Central memory CD8-positive, alpha-beta T cell (primary cell): ENCODE measurements around the gene CTNND2.

Source experiments
- ATAC-seq: fragments of 150-1000 bp; cut with Tn5 transposase; replicated peaks from 2 replicates; pipeline ENCODE4 v1.10.0; 2022; ENCODE audit warnings: mild to moderate bottlenecking, moderate FRiP score, moderate number of reproducible peaks; ENCODE audit not compliant: poor library complexity, severe bottlenecking; ENCODE audit errors: extremely low read depth
- DNase-seq, 2 donors: peaks; one replicate each; pipeline ENCODE4 v3.0.0; 2021; ENCODE audit warnings: low spot score in 2 of 2
- H3K27ac Mint-ChIP-seq: one replicate; pipeline ENCODE4 v1.8.0; 2022; ENCODE audit warnings: low read depth, mild to moderate bottlenecking, moderate library complexity, mixed read lengths
- H3K27me3 Mint-ChIP-seq: one replicate; pipeline ENCODE4 v1.8.0; 2022; ENCODE audit warnings: mixed read lengths
- H3K36me3 Mint-ChIP-seq: one replicate; pipeline ENCODE4 v1.8.0; 2022; ENCODE audit warnings: mild to moderate bottlenecking, moderate library complexity, mixed read lengths; ENCODE audit not compliant: insufficient read depth
- H3K4me1 Mint-ChIP-seq: one replicate; pipeline ENCODE4 v1.8.0; 2022; ENCODE audit warnings: mixed read lengths
- H3K4me3 Mint-ChIP-seq: one replicate; pipeline ENCODE4 v1.8.0; 2022; ENCODE audit warnings: mild to moderate bottlenecking, moderate library complexity, mixed read lengths
- H3K9me3 Mint-ChIP-seq: one replicate; pipeline ENCODE4 v1.8.0; 2022; ENCODE audit warnings: mixed read lengths

Gene CTNND2

GRCh38 chr5:11386398-11386797 lies 517.8 kb downstream of the CTNND2 start:
- ATAC-seq (no peak), DNase-seq (no peak)
- Mint-ChIP-seq H3K27me3 (peaks cover 38% of the 10 kb centered on the region), H3K4me3 (no peak overlapping the region), H3K27ac (no peak overlapping the region), H3K36me3 (no peaks in the 10 kb centered on the region), H3K9me3 (peaks cover 14% of the 10 kb centered on the region), H3K4me1 (peaks cover 4% of the 10 kb centered on the region)

- peaks cover 4% of the 10 kb centered on the region for H3K4me1 Mint-ChIP-seq
- ATAC-seq (no peak), DNase-seq (no peak)
- H3K9me3 Mint-ChIP-seq, result peaks cover 16% of the 10 kb centered on the region
- H3K27me3 Mint-ChIP-seq, result peaks cover 38% of the 10 kb centered on the region
- H3K36me3 Mint-ChIP-seq, result no peaks in the 10 kb centered on the region
- H3K4me3 Mint-ChIP-seq, result no peak overlapping the region
- H3K27ac Mint-ChIP-seq, result no peak overlapping the region
These were observed 518.3 kb downstream of the CTNND2 start for GRCh38 chr5:11385901-11386293.

- Mint-ChIP-seq H3K9me3 (peaks cover 16% of the 10 kb centered on the region), H3K4me1 (peaks cover 4% of the 10 kb centered on the region), H3K27me3 (peaks cover 38% of the 10 kb centered on the region), H3K27ac (no peak overlapping the region), H3K4me3 (no peak overlapping the region), H3K36me3 (no peaks in the 10 kb centered on the region)
- ATAC-seq (no peak), DNase-seq (no peak)
These were observed 518.9 kb downstream of the CTNND2 start for GRCh38 chr5:11385251-11385900.

GRCh38 chr5:11384441-11385250 lies 519.6 kb downstream of the CTNND2 start:
- Mint-ChIP-seq H3K27me3 (peaks cover 38% of the 10 kb centered on the region), H3K9me3 (peaks cover 16% of the 10 kb centered on the region), H3K27ac (no peak overlapping the region), H3K4me3 (no peak overlapping the region), H3K36me3 (no peaks in the 10 kb centered on the region), H3K4me1 (peaks cover 4% of the 10 kb centered on the region)
- DNase-seq (no peak), ATAC-seq (no peak)

GRCh38 chr5:11383506-11384095 lies 520.6 kb downstream of the CTNND2 start:
- ATAC-seq, result no peak
- no peak overlapping the region for H3K4me3 Mint-ChIP-seq
- H3K9me3 Mint-ChIP-seq, result peaks cover 16% of the 10 kb centered on the region
- peaks cover 38% of the 10 kb centered on the region for H3K27me3 Mint-ChIP-seq
- H3K36me3 Mint-ChIP-seq, result no peaks in the 10 kb centered on the region
- no peak for DNase-seq
- H3K4me1 Mint-ChIP-seq, result peaks cover 4% of the 10 kb centered on the region
- H3K27ac Mint-ChIP-seq, result no peak overlapping the region

GRCh38 chr5:11378461-11378860 lies 525.8 kb downstream of the CTNND2 start:
- H3K4me1 Mint-ChIP-seq, result no peaks in the 10 kb centered on the region

GRCh38 chr5:11377896-11378295 lies 526.4 kb downstream of the CTNND2 start:
- no peak overlapping the region for H3K4me3 Mint-ChIP-seq
- DNase-seq, result no peak
- H3K9me3 Mint-ChIP-seq, result peaks cover 8% of the 10 kb centered on the region
- no peak overlapping the region for H3K27ac Mint-ChIP-seq
- peaks cover 8% of the 10 kb centered on the region for H3K27me3 Mint-ChIP-seq
- no peaks in the 10 kb centered on the region for H3K4me1 Mint-ChIP-seq
- H3K36me3 Mint-ChIP-seq, result no peaks in the 10 kb centered on the region
- ATAC-seq, result no peak

More at GRCh38 chr5:11378461-11378860, 525.8 kb downstream of the CTNND2 start:
- DNase-seq (no peak), ATAC-seq (no peak)
- peaks cover 13% of the 10 kb centered on the region for H3K27me3 Mint-ChIP-seq
- H3K4me3 Mint-ChIP-seq, result no peak overlapping the region
- no peaks in the 10 kb centered on the region for H3K36me3 Mint-ChIP-seq
- peaks cover 10% of the 10 kb centered on the region for H3K9me3 Mint-ChIP-seq
- no peak overlapping the region for H3K27ac Mint-ChIP-seq

GRCh38 chr5:11372191-11372590 lies 532.1 kb downstream of the CTNND2 start:
- Mint-ChIP-seq H3K27ac (no peak overlapping the region), H3K9me3 (no peaks in the 10 kb centered on the region), H3K36me3 (peaks cover 3% of the 10 kb centered on the region), H3K4me1 (no peaks in the 10 kb centered on the region), H3K4me3 (no peak overlapping the region), H3K27me3 (no peaks in the 10 kb centered on the region)
- DNase-seq (no peak), ATAC-seq (no peak)

GRCh38 chr5:11371021-11371420 lies 533.2 kb downstream of the CTNND2 start:
- no peak overlapping the region for H3K27ac Mint-ChIP-seq
- H3K9me3 Mint-ChIP-seq, result no peaks in the 10 kb centered on the region
- no peak overlapping the region for H3K4me3 Mint-ChIP-seq
- no peak for DNase-seq
- ATAC-seq, result no peak
- H3K4me1 Mint-ChIP-seq, result no peaks in the 10 kb centered on the region
- no peaks in the 10 kb centered on the region for H3K27me3 Mint-ChIP-seq
- H3K36me3 Mint-ChIP-seq, result peaks cover 3% of the 10 kb centered on the region

GRCh38 chr5:11364531-11364930 lies 539.7 kb downstream of the CTNND2 start:
- Mint-ChIP-seq H3K27me3 (no peaks in the 10 kb centered on the region), H3K9me3 (peaks cover 14% of the 10 kb centered on the region), H3K27ac (no peak overlapping the region), H3K4me3 (no peak overlapping the region), H3K4me1 (no peaks in the 10 kb centered on the region), H3K36me3 (peaks cover 1% of the 10 kb centered on the region)
- no peak for ATAC-seq
- DNase-seq, result no peak

GRCh38 chr5:11363631-11364178 lies 540.5 kb downstream of the CTNND2 start:
- Mint-ChIP-seq H3K36me3 (no peaks in the 10 kb centered on the region), H3K4me1 (no peaks in the 10 kb centered on the region), H3K27ac (no peak overlapping the region), H3K27me3 (no peaks in the 10 kb centered on the region), H3K9me3 (peaks cover 14% of the 10 kb centered on the region), H3K4me3 (no peak overlapping the region)
- no peak for ATAC-seq
- DNase-seq, result no peak

- no peak overlapping the region for H3K4me3 Mint-ChIP-seq
- no peaks in the 10 kb centered on the region for H3K36me3 Mint-ChIP-seq
- H3K4me1 Mint-ChIP-seq, result no peaks in the 10 kb centered on the region
- no peak for DNase-seq
- H3K9me3 Mint-ChIP-seq, result peaks cover 18% of the 10 kb centered on the region
- ATAC-seq, result no peak
- H3K27ac Mint-ChIP-seq, result no peak overlapping the region
- no peaks in the 10 kb centered on the region for H3K27me3 Mint-ChIP-seq
These were observed 542.5 kb downstream of the CTNND2 start for GRCh38 chr5:11361768-11362167.
